NCI-H1048 (cell line): ENCODE results near the gene SARM1.
A peak's percentile ranks its signal among the peaks of the same experiment; 100 is the strongest.

Experiments
- DNase-seq: peaks from one replicate; lab custom pipeline; 2025; lab: John Stamatoyannopoulos, UW

SARM1 gene

DNA sequence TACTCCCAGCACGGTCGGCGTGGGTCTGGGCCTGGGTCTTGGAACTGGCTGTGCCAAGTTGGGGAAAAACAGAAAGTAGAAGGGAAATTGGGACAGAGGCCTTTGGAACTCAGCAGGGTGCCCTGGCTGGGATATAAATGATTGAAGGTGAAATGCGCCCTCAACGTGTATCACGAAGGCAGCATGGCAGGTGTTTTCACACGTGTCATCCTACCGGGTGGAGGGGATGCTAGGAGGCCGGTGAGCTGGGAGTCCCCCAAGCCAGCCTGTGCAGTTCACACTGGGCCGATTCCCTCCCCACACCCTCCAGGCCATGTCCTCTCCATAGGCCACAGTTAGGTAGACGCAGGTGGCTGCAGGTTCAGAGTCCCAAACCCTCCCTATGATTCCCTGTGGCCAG, 30.0 kb upstream of the SARM1 start:
- no peak for DNase-seq

DNA sequence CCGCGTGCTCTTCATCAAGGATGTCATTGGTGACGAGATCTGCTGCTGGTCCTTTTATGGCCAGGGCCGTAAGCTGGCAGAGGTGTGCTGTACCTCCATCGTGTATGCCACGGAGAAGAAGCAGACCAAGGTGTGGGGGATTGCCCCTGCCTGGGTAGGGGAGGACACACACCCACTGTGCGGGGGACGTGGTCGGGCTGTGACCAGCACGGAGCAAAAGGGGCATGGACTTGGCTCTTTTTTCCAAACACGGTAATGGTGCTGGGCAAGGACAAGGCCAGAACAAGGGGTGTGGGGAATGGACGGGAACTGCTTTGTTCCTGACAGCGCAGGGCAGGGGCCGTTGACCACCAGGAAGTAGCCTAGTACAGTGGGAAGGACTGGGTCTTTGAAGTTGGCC, 29.2 kb upstream of the SARM1 start:
- no peak for DNase-seq

DNA sequence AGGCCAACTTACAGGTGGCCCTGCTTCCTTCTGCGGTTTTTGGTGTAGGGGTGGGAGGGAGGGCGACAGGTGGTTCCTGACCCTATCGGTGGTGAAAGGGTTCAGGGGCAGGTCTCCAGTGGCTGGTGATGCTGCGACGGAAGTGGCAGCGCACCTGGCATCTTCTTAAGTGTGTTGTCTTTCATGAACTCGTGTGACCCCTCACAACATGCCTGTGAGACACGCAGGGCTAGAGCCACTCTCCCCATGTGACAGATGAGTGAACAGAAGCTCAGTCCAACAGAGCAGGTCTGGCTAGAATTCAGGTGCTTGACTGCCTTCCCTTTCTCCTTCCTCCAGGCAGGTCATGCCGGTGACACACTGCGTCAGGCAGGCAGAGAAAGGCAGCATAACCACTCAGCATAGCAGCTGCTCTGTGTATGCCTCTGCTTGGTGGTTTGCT, 28.0 kb upstream of the SARM1 start:
- no peak for DNase-seq

DNA sequence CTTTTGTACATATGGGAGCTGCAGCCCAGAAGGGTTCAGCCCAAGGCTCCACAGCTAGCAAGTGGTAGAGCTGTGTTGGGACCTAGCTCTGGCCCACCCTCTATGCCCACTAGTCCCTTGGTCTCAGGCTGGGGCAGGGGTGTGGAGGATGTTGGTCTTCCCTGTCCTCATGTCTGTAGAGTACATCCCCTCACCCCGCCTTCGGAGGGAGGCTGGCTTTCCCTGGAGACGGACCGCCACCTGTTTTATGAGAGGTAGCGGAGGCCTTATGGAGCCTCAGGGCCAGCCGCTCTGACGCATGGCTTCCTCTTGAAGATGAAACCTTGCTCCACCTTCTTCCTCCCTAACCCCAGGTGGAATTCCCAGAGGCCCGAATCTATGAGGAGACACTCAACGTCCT, 27.5 kb upstream of the SARM1 start:
- no peak for DNase-seq

DNA sequence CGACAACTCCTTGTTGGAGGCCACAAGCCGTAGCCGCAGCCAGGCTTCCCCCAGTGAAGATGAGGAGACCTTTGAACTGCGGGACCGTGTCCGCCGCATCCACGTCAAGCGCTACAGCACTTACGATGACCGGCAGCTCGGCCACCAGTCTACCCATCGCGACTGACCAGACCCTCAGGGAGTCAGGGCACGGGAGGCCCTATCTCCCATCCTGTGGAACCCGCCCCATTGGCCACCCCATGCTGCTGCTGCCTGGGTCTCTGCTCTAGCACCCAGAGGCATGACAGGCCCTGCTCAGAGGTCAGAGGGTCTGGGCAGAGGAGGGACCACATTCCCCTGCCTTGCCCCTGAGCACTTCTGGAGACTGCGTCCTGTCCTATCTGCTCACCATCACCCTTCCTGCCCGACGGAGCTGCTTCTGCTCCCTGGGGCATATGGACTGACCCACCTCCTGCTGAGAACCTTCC, 27.0 kb upstream of the SARM1 start:
- no peak for DNase-seq

DNA sequence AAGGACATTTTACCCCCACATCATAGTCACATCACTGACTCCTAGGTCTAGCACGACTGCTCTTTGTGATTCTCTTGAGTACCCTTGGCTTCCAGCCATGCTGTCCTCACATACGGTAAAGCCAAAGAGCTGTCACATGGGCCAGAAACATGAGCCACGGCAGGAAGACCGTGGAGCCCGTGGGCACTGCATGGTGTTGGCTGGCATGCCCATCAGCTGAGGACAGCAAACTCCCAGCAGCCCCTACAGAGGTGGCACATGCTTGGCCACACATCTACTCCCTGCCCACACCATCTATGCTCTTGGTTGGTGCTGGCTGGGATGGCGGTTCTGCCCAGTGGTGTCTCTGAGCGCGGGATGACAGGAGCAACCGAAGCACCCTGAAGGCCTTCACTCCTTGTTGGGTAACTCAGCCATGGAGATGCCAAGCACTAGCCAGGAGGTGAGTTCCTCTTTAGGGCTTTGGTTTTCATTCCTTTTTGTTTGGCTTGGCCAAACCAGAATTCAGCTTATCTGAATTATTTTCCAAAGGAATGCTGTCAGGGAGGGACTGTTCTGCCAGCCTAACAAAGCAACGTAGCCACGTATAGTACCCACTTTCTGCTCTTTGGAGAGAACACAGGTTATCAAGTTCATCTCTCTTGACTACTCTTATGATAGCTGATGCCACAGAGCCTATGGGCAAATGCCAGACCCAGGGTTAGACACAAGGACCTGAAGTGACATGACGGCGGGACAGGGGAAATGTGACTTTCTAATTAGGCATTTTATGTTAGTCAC, 25.9 kb upstream of the SARM1 start:
- no peak for DNase-seq

DNA sequence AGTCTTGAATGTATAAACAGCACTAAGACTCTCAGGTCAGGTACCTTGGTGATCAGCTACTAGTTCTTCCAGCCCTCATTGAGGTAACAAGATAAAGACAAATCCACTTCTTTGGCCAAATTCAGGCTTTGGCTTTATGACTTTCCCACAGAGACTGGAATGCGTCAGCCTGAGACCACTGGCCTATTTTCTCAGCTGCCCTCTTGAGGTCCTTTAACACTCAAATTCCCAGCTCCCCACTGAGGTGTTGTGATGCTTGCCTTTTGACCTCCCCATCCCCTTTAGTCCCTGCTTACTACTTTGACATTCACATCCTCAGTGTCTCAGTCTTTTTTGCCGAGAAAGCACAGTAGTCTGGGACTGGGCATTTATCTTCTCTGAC, 25.3 kb upstream of the SARM1 start:
- DNase-seq = no peak

DNA sequence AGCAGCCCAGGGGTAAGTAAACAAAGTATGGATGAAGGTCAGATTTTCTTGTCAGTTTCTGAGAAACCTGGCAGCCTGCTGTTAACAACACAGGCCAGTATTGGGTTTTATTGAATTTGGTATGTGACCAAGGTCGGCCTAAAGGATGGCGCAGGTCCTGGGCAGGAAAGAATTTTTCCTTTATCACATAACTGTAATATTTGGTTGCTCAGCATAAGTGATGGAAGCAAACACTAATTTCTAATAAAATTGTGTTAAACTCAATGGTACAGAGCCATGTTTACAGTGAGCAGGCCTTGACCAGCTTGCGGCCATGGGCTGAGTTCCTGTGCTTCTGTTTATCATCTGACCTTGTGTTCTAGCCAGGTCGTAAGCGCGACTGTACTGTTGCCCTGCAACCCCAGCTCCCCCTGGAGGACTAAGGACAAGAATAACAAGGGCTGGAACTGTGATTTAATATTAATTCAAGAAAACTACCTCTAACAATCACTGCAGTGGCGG, 24.7 kb upstream of the SARM1 start:
- no peak for DNase-seq

DNA sequence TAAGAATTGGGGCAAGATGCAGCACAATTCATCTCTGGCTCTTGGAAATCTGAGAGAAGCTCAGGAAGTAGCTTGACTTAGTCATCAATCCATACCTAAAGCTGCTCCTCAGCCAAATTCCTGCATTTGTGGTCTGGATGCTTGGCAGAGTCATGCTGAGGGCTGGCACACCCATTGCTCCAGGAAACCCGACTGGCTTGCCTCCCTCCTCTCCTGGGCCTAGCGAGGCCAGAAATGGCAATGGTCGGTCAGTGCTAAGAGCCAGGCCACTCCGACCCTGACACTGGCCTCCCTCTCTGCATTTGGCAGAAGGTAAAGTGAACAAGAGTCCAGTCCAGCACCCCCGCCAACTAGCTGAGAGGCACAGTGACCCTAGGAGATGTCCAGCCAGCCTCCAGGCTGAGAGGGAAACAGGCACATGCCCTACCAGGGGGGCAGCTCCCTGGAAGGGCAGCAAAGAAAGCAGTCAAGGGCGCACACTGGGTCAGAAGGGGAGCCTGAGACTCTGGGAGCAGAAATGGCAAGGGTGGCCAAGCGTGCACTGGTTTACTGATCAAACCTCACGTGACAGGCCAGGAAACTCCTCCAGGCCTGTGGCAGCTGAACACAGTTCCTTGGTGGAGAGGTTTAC, 24.1 kb upstream of the SARM1 start:
- DNase-seq = no peak

DNA sequence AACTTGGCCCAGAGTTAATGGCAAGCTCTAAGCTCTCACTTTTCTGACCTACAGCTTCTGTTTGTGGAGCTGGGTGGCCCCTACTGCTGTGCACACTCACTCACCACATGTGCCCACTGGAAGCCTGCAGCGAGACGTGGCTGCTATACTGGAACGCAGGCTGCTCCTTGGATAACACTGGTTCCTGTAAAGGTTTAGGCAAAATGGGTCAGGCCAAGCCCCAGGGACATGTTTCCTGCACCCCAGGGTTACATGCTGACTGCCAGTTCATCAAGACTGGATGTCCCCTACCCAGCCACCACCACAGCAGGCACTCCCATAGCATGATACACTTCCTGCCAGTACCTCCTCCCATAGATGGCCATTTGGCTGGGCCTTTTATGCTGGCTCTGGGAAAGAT, 22.5 kb upstream of the SARM1 start:
- DNase-seq = no peak

DNA sequence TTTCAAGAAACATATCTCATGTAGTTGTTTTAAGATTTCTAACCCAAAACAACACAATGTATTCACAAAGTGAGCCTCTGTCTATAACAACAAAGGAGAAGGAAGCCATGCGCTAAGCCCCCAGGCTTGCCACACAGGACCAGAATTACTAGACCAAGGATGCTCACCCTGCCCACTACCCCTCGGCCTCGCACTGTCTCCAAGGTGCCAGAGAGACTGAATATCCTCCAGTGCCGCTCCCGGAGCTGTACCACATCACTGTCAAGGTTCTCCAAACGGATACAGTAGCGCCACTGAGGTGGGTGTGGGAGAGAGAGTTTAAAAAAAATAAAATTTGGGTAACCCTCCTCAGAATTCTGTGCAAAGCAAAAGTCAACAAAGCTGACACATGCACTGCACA, 21.2 kb upstream of the SARM1 start:
- DNase-seq = no peak

DNA sequence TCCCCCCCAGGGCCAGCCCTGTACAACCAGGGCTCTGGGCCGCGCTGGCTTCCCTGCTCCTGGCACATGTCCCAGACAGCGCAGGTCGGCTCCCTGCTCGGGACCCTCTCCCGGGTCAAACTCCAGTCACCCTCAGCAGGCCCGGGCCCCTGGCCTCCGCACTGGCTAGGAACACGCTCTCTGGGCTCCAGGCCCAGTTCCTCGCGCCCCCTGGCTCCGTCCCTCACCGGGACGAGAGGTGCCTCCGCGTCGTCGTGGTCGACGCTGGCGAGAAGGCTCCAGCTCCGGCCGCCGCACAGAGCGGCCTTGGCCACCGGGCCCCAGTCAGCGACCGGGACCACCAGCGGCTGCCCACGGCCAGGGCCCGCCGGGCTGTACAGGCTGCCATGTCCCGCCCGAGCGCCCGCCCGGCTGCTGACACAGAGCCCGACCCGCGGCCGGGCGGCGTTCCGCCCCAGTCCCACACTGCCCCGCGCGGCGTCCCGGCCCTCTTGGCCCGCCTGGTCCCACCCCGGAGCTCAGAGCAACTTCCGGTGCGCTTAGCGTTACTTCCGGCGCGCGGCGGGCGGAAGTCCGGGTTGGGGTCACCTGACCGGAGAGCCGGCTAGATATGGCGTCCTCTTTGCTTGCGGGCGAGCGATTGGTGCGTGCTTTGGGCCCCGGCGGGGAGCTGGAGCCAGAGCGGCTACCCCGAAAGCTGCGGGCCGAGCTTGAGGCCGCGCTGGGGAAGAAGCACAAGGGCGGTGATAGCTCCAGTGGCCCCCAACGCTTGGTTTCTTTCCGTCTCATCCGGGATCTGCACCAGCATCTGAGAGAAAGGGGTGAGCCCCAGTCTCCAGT, 14.2 kb upstream of the SARM1 start, which contains the start of gene POLDIP2:
POLDIP2 (minus strand) TSS at position 467 of the 840 bp plus-strand sequence; CDS start at position 388, 79 bp downstream.
- DNase-seq = peak; percentile 90

DNA sequence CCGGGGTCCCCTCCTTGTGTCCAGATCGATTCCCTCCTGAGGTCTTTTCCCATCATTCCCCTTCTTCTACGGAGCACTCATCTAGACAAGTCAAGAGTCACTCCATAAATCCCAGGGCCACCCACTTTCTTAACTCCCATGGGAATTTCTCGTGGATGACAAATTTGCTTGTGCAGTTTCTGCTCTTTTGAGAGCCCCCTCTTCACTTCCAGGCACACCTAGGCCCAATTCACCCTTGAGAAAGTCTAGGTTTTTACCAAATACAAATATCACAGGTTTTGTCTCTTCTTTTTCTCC, 13.6 kb upstream of the SARM1 start:
- no peak for DNase-seq

DNA sequence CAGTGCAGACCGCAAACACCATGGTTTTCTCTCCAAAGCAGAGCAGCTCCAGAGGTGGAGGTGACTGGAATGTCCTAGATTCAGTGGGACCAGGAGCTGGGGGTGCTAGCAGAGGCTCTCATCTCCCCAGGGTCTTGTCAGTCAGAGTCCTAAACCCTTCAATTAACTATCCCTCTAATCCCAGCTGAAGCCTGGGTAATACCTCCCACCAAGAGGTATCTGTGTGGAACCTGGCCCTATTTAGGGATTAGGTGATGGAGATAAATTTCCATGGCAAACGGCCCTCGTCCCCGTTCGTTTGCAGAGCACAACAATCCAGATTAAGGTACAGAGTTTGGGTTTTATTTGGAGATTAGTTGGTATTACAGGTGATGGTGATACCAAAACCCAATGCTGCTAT, 8.3 kb upstream of the SARM1 start:
- no peak for DNase-seq

DNA sequence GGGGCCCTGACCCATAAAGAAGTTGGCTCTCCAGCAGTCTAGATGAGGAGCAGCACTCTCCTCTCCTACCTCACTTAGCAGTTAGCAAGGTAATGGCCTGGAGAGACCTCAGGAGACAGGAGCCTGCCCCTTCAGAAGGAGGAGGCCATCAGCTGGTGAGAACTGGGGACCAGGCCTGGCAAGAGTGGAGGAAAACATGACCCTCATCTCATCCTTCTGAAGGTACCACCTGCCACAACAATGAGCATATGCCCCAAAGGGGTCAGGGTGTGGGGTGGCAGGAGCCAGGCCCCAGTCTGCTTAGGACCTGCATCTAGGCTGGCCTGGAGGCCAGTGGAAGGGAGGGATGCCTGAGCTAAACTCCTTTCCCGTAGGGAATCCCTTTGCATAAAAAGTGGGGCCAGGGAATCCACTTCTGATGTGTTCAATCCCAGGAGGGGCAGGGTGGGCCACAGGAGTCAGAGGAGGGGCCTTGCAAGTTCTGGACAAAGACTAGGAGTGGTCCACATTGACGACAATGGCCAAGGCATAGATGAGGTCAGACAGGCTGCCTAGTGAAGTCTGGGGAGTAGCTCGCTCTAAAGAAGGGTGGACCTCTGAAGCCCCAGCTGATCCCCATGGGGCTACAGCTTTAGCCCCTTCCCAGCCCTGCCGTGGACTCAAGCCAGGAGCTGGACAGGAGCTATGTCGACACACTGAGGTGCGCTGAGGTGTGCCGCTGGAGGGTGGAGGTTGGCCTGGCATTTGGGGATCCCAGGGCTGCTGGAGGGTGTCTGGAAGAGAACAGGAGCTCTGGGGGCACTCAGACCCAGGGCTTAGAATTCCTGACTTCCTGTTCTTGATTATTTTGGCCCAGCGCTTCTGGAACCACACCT, 7.5 kb upstream of the SARM1 start:
- no peak for DNase-seq

DNA sequence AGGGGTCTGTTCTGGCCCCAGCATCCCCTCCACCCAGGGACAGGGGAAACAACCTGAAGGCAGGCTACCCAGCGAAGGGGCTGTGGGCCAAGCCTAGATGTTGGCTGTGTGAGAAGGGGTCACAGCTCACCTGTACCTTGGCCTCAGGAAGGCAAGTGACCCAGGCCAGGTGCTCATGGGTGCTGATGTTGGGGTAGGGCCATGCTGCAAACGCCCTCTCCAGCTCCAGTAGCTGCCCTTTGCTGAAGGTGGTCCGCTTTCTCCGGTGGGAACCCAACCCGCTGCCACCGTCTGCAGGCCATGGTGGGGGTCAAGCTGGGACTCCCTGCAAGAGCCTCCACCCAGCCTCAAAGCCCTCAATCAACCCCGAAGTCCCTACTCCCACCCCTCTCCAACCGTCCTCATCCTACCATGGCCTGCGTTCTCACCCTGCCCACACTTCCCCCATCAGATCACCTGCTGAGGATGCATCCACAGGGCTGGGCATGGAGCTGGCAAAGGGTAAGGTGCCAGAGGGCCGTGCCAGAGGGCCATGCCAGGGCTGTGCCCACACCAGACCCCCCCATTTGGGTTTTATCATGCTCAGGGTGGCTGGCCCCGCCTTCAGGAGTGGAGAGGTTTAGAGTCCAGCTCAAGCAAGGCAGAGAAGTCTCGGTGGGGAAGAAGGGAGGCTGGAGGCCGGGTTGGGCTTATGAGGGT, 6.7 kb upstream of the SARM1 start, which contains the start of gene SEBOX:
SEBOX (minus strand) TSS at position 535 of the 699 bp plus-strand sequence; CDS start at position 487, 48 bp downstream.
- DNase-seq = no peak

DNA sequence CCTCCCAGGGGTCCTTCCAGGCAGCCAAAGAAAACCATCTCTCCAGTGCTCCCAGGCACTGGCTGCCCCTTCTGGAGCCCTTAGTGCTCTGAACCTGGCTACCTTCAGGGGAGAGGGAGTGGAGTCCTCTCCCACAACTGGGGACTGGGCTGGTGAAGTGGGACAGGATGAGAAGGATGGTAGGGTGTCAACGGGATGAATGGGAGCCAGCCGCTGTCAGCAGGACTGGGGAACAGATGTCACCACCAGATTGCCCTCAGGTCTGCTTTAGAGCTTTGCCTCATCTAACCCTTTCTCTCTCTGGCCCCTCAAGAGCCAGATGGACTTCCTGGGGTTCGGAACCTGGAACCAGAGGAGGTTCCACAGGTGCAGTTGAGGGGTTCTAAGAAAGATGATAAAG, 6.0 kb upstream of the SARM1 start:
- no peak for DNase-seq

DNA sequence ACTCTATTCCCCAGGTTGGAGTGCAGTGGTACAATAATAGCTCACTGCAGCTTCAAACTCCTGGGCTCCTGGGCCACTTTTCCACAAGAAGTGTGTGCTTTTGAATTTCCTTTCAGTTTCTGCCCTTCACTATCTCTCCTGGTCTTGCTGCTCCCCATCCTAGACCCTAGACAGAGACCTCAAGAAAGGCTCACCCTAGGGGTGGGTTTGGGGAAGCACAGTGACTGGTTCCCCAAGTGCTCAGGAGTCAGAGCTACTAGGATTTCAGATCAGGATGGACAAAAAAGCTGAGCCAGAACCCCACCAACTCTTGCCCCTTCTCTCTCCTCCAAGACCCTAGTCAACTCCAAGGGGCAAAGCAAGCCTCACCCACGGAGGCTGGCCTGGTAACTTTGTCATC, 4.9 kb upstream of the SARM1 start:
- no peak for DNase-seq

DNA sequence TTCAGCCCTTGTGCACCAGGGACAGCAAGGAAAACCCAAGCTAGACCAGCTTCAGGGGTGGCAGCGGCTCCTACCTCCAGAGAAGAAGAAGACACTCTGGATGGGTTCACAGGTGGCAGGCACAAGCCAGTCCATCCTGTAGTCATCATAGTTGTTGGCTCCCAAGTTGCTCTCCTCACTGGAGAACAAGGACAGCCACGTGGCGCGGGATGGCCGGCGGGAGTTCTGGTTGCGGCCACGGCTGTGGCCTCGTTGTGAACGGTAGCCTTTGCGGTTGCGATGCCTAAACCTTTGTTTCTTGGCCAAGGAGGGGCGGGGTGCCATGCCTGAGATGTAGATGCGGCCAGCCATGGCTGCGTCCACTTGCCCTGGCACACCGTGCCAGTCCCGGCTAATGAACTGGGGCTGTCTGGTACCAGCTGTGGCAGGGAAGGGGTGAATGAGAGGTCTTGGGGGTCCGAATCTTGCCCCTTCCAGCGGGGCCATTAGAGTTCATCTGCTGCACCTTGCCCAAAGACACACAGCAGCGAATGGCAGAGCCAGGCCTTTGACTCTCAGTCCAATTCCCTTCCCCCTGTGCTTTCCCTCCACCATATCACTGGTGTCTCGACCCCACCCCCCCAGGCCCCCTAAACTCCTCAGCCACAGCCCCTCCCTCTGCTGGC, 3.7 kb upstream of the SARM1 start:
- no peak for DNase-seq

DNA sequence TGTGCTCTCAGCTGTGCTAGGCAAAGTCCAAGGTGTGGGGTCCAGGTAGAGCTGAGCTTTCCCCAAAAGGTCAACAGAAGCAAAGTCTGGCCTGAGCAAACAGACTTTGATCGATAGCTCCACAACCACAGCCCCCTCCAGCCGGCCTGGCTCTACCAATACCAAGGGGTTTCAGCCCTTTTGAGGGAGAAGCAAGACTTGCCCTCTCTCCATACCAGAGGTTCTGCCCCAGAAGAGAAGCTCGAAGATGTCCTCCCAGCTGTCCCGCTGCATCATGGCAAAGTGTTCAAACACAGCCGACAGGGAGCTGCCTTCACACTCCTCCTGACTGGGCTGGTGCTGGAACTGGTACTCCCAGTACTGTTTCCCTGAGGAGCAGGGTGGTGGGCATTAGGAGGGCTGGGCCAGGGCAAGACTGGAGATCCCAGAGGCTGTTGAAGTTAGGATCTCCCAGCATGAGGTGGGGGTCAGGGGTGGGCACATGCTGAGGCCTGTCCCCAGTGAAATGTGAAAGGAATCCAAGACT, 3.1 kb upstream of the SARM1 start:
- DNase-seq = no peak
